Limb (tissue), 2 donors: ENCODE data around the gene VAPA.

Source experiments
- DNase-seq, 2 donors: peaks; one replicate each; pipeline ENCODE4 v3.0.0-alpha.2; 2016; ENCODE audit errors: extremely low spot score in 2 of 2

VAPA gene

GRCh38 chr18:9913526-9914333 is at the start of gene VAPA:
Gene VAPA (plus strand): TSS chr18:9914016. CDS start chr18:9914257, 241 bp downstream.
- DNase-seq = peak; percentile 97 to 98

GRCh38 chr18:9865764-9866490 is 47.9 kb upstream of the VAPA start:
- no peak for DNase-seq

GRCh38 chr18:9866627-9867026 is 47.2 kb upstream of the VAPA start:
- DNase-seq = no peak

- no peak for DNase-seq
These were observed 46.7 kb upstream of the VAPA start for GRCh38 chr18:9867071-9867594.

- no peak for DNase-seq
These were observed 44.7 kb upstream of the VAPA start for GRCh38 chr18:9868857-9869714.

- no peak for DNase-seq
These were observed 43.9 kb upstream of the VAPA start for GRCh38 chr18:9869715-9870430.

GRCh38 chr18:9870431-9871008 is 43.3 kb upstream of the VAPA start:
- no peak for DNase-seq

GRCh38 chr18:9871244-9871746 is 42.5 kb upstream of the VAPA start:
- no peak for DNase-seq

GRCh38 chr18:9872823-9873222 is 41.0 kb upstream of the VAPA start:
- no peak for DNase-seq

- no peak for DNase-seq
These were observed 39.1 kb upstream of the VAPA start for GRCh38 chr18:9874728-9875127.

GRCh38 chr18:9876212-9876866 is 37.5 kb upstream of the VAPA start:
- DNase-seq = no peak

- DNase-seq = peak in 1 of 2 donors; percentile 14
These were observed 36.8 kb upstream of the VAPA start for GRCh38 chr18:9876867-9877654.

GRCh38 chr18:9877655-9878014 is 36.2 kb upstream of the VAPA start:
- no peak for DNase-seq

- DNase-seq = no peak
These were observed 35.7 kb upstream of the VAPA start for GRCh38 chr18:9878095-9878494.

GRCh38 chr18:9878783-9879242 is 35.0 kb upstream of the VAPA start:
- no peak for DNase-seq

GRCh38 chr18:9884090-9884489 is 29.7 kb upstream of the VAPA start:
- no peak for DNase-seq

GRCh38 chr18:9884532-9885140 is 29.2 kb upstream of the VAPA start:
- DNase-seq = no peak

GRCh38 chr18:9885170-9886004 is 28.4 kb upstream of the VAPA start, which contains the start of gene TXNDC2:
Gene TXNDC2 (plus strand): TSS chr18:9885973. CDS start chr18:9886681, 708 bp downstream.
- DNase-seq = no peak
